Activated effector memory CD4-positive, alpha-beta T cell treated with Interleukin-2 at 50 U/mL for 16 hours (primary cell): ENCODE data around the gene CHD2.
"Not testable (repeated sequence)": the region's sequence is repeated elsewhere in the genome, so short reads cannot be mapped to it uniquely, and the experiment has no call there.

Experiments used
- DNase-seq: peaks from one replicate; pipeline ENCODE4 v3.0.0-alpha.2; 2020

The CHD2 gene

GRCh38 chr15:92906563-92907081 is 6.5 kb downstream of the CHD2 start:
- no peak for DNase-seq

DNA sequence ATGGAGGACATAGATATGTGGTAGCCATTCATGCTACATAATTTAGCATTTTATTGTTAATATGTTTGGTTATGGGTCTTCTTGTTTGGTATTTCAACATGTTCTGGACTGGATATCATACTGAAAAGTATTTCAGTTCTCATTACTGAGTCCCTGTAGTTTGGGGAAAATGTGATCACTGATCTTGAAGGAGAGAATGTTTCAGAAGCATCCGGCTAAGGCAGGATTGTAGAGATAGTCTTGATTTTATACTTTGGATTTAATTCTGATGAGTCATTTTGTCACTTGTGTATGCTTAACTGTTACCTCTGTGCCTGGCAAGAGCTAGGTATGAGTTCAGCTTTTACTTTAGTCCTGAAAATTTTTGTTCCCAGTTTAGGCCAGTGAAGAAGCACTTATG is 7.1 kb downstream of the CHD2 start:
- no peak for DNase-seq

GRCh38 chr15:92907896-92908712 is 8.0 kb downstream of the CHD2 start:
- no peak for DNase-seq

- DNase-seq, result no peak
Observed at GRCh38 chr15:92908713-92909057, 8.6 kb downstream of the CHD2 start.

DNA sequence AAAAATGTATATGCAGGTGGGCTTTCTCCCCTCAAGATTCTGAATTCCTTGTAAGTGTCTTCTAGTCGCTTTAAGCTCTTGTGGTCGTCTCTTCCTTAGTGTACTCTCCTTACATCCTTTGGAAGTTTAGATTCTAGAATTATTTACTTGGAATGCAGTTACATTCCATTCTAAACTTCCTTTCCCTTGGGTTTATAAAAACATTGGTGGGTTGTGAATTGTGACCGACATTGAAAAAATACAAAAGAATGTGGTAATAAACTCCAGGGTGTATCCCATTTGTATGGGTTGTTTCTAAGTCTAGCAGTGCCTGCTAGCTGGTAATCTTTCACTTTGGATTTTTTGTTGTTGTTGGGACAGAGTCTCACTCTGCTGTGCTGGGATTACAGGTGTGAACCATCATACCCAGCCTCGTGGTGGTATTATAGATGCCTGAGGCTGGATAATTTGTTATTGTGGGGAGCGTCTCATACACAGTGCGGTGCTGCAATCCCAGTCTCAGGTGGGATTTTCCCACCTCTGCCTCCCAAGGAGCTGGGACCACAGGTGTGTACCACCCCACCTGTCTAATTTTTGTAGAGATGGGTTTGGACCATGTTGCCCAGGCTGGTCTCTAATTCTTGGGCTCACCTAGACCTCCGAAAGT is 9.1 kb downstream of the CHD2 start:
- no peak for DNase-seq

- no peak for DNase-seq
Observed at GRCh38 chr15:92910451-92910850, 10.3 kb downstream of the CHD2 start.

DNA sequence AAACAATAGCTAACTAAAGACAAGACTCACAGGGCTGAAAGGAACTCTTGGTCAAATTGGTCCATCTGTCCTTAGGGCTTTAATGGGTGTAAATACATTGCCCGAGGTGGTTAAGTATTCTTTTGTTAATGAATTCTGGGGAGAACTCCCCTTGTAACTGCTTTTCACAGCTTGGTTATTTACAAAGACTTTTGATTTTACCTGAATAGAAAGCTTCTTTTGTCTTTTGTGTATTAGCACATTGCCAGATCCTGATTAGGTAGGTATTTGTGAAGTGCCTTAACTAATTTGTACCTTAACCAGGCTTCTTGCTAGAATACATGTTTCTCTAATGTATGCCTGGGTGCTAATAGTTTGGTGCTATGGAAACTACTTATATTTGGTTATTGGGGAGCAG is 14.0 kb downstream of the CHD2 start:
- DNase-seq, result no peak

GRCh38 chr15:92914768-92915221 is 14.7 kb downstream of the CHD2 start:
- DNase-seq, result no peak

DNA sequence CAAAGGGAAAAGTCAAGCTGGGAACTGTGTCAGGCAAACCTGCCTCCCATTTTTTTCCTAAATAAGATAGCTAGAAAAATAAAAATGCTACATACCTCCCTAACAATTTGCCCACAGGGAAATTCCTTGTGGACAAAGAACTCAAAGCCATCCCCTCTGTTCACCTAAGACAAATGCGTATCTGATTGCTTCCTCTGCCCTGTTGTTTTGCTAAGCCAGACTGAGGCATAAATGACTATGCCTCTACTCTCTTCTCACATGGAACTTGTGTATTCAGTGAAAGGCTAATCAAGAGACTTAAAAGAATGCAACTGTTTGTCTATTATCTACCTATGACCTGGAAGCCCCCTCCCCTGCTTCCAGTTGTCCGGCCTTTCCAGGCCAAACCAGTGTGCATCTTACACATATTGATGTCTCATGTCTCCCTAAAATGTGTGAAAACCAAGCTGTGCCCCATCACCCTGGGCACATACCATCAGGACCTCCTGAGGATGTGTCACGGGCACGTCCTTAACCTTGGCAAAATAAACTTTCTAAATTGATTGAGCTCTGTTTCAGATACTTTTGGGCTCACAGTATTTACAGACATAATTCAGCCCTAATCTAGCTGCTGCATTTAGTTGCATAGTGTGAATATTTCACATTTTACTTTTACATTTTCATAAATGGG is 15.8 kb downstream of the CHD2 start:
- DNase-seq, result no peak

DNA sequence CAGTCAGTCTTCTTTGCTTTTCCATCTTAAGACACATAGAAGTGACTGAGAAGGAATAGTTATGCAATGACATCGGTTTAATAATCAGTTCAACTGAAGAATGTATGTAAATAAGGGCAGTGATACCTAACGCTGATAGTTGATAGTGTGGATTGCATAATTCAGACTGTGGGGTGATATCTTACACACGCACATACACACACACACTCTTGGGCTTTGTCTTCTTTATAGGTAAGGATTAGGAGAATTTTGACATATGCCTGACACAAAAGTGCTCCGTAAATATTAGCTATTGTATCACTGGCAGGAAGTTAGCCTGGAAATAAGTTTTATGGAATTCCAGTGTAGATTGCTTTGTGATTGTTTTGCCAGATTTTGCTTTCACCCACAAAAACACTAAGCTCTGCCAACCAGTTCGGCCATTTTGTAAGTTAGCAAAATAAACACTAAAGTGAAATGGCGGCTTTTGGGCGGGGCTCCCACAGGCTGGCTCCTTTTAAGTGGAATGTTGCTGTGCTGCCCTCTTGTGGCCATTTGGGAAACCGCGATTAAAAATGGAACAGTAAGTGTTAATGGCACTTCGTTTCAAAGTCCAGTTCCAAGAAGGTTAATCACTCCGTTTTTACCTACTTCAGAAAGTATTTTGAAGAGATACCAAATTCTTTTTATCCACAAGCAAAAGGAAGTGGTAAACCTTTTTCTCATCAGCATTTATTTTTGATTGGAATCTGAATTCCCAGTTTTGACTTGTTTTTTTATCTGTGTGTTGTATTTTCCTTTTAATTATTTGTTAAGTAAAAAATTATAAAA is 17.7 kb downstream of the CHD2 start:
- peak; percentile 82 for DNase-seq

DNA sequence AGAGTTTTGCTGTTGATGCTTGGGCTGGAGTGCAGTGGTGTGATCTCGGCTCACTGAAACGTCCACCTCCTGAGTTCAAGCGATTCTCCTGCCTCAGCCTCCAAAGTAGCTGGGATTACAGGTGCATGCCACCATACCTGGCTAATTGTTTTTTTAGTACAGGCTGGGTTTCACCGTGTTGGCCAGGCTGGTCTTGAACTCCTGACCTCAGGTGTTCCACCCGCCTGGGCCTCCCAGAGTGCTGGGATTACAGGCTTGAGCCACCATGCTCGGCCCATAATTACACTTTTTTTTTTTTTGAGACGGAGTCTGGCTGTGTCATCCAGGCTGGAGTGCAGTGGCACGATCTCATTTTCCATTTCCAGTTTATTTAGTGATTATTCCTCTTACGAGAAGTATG is 18.8 kb downstream of the CHD2 start:
- DNase-seq, result not testable (repeated sequence)

GRCh38 chr15:92920595-92921161 is 20.6 kb downstream of the CHD2 start:
- no peak for DNase-seq

GRCh38 chr15:92921215-92922131 is 21.3 kb downstream of the CHD2 start:
- no peak for DNase-seq

DNA sequence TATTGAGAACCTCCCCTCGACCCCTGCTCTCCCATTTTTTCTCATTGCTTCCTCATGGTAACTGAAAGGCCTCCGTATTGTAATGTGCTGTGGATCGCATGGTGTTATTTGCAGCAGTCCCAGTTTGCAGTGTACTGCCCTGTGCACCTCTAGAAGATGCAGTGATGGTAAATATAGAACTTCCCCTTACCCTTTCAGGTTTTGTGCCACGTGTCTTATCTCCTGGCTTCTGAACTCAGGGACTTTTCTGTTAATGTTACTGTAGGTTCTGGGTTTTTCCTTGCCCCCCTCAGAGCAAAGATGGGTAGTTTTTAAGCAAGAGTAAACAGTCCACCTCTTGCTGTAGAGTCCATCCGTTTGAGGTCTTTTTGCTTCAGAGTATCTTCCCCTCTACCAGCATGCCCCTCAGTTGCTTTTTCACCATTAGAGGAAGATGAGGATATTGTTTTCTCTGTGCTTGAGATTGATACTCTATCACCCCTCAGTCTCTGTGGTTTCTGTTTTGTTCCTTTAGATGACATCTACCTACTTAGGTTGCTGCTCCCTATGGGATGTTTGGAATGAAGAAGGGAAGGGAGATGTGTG is 22.4 kb downstream of the CHD2 start:
- no peak for DNase-seq

DNA sequence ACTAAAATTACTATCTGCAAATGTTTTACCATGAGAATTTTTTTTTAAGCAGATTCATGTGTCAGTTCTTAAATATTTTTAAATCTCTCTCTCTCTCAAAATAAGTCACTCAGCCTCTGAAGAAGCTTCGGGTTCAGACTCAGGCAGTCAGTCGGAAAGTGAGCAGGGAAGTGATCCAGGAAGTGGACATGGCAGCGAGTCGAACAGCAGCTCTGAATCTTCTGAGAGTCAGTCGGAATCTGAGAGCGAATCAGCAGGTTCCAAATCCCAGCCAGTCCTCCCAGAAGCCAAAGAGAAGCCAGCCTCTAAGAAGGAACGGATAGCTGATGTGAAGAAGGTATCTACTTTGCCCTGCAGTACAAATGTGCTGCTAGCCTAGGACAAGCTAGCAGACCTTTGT is 24.1 kb downstream of the CHD2 start:
- DNase-seq, result no peak

- DNase-seq, result no peak
Observed at GRCh38 chr15:92925454-92925853, 25.3 kb downstream of the CHD2 start.

GRCh38 chr15:92928225-92928750 is 28.2 kb downstream of the CHD2 start:
- DNase-seq, result no peak

DNA sequence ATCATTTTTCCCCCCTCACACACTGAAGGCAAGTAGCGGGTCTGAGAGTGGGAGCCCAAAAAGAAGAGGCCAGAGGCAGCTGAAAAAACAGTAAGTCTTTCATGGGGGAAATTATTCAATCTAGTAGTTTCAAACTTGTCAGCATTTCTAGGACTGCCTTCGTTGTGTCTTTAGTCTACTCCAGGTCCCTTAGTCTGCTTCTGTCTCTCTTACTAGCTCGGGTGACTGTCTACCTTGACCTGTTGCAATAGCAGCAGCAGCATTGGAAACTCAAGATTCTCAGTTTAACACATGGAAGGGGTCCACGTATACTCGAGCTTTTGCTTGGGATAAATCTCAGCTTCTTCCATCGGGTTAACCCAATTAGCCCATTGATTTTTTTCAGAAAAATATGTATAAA is 28.9 kb downstream of the CHD2 start:
- no peak for DNase-seq

GRCh38 chr15:92930054-92930621 is 30.0 kb downstream of the CHD2 start:
- no peak for DNase-seq

GRCh38 chr15:92930776-92931175 is 30.7 kb downstream of the CHD2 start:
- no peak for DNase-seq
